Body of pancreas (tissue), 4 donors: Measurements from ENCODE around the gene ZDHHC20.

Experiments
- CTCF ChIP-seq, 7 experiments: fragments of 450-650 bp in 4 of 7; fragments of 200-600 bp in 3 of 7; sonication (generic) in 3 of 7; IDR thresholded peaks; one replicate each; pipeline ENCODE4 v1.5.1; 2016 to 2019; ENCODE audit warnings: antibody characterized with exemption in 7 of 7
- POLR2A ChIP-seq, 3 donors: fragments of 450-650 bp; IDR thresholded peaks; one replicate each; pipeline ENCODE4 v1.6.1; 2016; ENCODE audit warnings: antibody characterized with exemption in 3 of 3, mild to moderate bottlenecking in 2 of 3

- TF ChIP-seq POLR2A (IDR thresholded peaks at IDR 0.05) = no peak
- TF ChIP-seq CTCF (IDR thresholded peaks at IDR 0.05) = no peak
Observed at GRCh38 chr13:21355304-21355703, 103.8 kb downstream of the ZDHHC20 start.
